ENCODE results near the gene PCDHGA3.
A peak's percentile ranks its signal among the peaks of the same experiment; 100 is the strongest.
"Not testable (repeated sequence)": the region's sequence is repeated elsewhere in the genome, so short reads cannot be mapped to it uniquely, and the experiment has no call there.

The PCDHGA3 gene

GRCh38 chr5:141384471-141385267 lies 41.0 kb downstream of the PCDHGA3 start:
- H3K4me3 ChIP-seq (ENCODE audit: low read depth, low read length): no peak overlapping the region
- H3K36me3 ChIP-seq (ENCODE audit: control insufficient read depth, insufficient read depth, low read length): peaks cover 6% of the 10 kb centered on the region; the same call in 1 of the 2 replicates
- H3K9ac ChIP-seq (ENCODE audit: low read length): no peak overlapping the region
- no peak overlapping the region for H3K27ac ChIP-seq (ENCODE audit: low read depth, low read length)
- no peaks in the 10 kb centered on the region for H3K4me1 ChIP-seq (ENCODE audit: control insufficient read depth, insufficient read depth, low read length)
- H3K9me3 ChIP-seq (ENCODE audit: control insufficient read depth, insufficient read depth, low read depth, low read length): peaks cover 48% of the 10 kb centered on the region
- peaks cover 19% of the 10 kb centered on the region for H3K27me3 ChIP-seq (ENCODE audit: control insufficient read depth, insufficient read depth, low read length)

GRCh38 chr5:141387557-141388311 lies 44.1 kb downstream of the PCDHGA3 start, which contains the start of gene PCDHGB4:
Gene PCDHGB4, plus strand, starts transcription at chr5:141387698. Its CDS starts 187 bp downstream, at chr5:141387885.
- H3K4me1 ChIP-seq (ENCODE audit: control insufficient read depth, insufficient read depth, low read length): not testable (repeated sequence)
- Histone ChIP-seq H3K9ac (ENCODE audit: low read length) (peak within 1 kb of the TSS; percentile 49), H3K9me3 (ENCODE audit: control insufficient read depth, insufficient read depth, low read depth, low read length) (peaks cover 70% of the 10 kb centered on the region)

GRCh38 chr5:141388661-141389060 lies 45.0 kb downstream of the PCDHGA3 start:
- Histone ChIP-seq H3K36me3 (ENCODE audit: control insufficient read depth, insufficient read depth, low read length) (peaks cover 31% of the 10 kb centered on the region), H3K27me3 (ENCODE audit: control insufficient read depth, insufficient read depth, low read length) (peaks cover 12% of the 10 kb centered on the region), H3K4me3 (ENCODE audit: low read depth, low read length) (peak overlapping the region; percentile 35), H3K4me1 (ENCODE audit: control insufficient read depth, insufficient read depth, low read length) (no peaks in the 10 kb centered on the region), H3K27ac (ENCODE audit: low read depth, low read length) (no peak overlapping the region), H3K9me3 (ENCODE audit: control insufficient read depth, insufficient read depth, low read depth, low read length) (peaks cover 72% of the 10 kb centered on the region), H3K9ac (ENCODE audit: low read length) (no peak overlapping the region)

More at GRCh38 chr5:141387557-141388311, 44.1 kb downstream of the PCDHGA3 start, which contains the start of gene PCDHGB4:
- not testable (repeated sequence) for H3K27ac ChIP-seq (ENCODE audit: low read depth, low read length)
- Histone ChIP-seq H3K36me3 (ENCODE audit: control insufficient read depth, insufficient read depth, low read length) (peaks cover 22% of the 10 kb centered on the region), H3K27me3 (ENCODE audit: control insufficient read depth, insufficient read depth, low read length) (peaks cover 19% of the 10 kb centered on the region), H3K4me3 (ENCODE audit: low read depth, low read length) (peak within 1 kb of the TSS; percentile 57)

GRCh38 chr5:141389153-141390042 lies 45.8 kb downstream of the PCDHGA3 start:
- peaks cover 36% of the 10 kb centered on the region for H3K36me3 ChIP-seq (ENCODE audit: control insufficient read depth, insufficient read depth, low read length)
- peaks cover 72% of the 10 kb centered on the region for H3K9me3 ChIP-seq (ENCODE audit: control insufficient read depth, insufficient read depth, low read depth, low read length)

GRCh38 chr5:141392429-141393198 lies 49.0 kb downstream of the PCDHGA3 start, which contains the start of gene PCDHGA8:
Gene PCDHGA8, plus strand, starts transcription at chr5:141392633. Its CDS starts 181 bp downstream, at chr5:141392814.
- Histone ChIP-seq H3K4me3 (ENCODE audit: low read depth, low read length) (no peak within 1 kb of the TSS), H3K9me3 (ENCODE audit: control insufficient read depth, insufficient read depth, low read depth, low read length) (peaks cover 77% of the 10 kb centered on the region)

More at GRCh38 chr5:141389153-141390042, 45.8 kb downstream of the PCDHGA3 start:
- Histone ChIP-seq H3K27me3 (ENCODE audit: control insufficient read depth, insufficient read depth, low read length) (peaks cover 7% of the 10 kb centered on the region; the same call in 1 of the 2 replicates), H3K4me1 (ENCODE audit: control insufficient read depth, insufficient read depth, low read length) (no peaks in the 10 kb centered on the region), H3K27ac (ENCODE audit: low read depth, low read length) (no peak overlapping the region), H3K4me3 (ENCODE audit: low read depth, low read length) (0 out of 2 replicates have a peak overlapping the region, but pooled peaks have one; percentile 11), H3K9ac (ENCODE audit: low read length) (no peak overlapping the region)

GRCh38 chr5:141393267-141393666 lies 49.6 kb downstream of the PCDHGA3 start:
- no peak overlapping the region for H3K27ac ChIP-seq (ENCODE audit: low read depth, low read length)
- no peaks in the 10 kb centered on the region for H3K4me1 ChIP-seq (ENCODE audit: control insufficient read depth, insufficient read depth, low read length)
- peaks cover 4% of the 10 kb centered on the region; the same call in 1 of the 2 replicates for H3K27me3 ChIP-seq (ENCODE audit: control insufficient read depth, insufficient read depth, low read length)
- no peak overlapping the region for H3K9ac ChIP-seq (ENCODE audit: low read length)
- H3K4me3 ChIP-seq (ENCODE audit: low read depth, low read length): no peak overlapping the region
- peaks cover 78% of the 10 kb centered on the region for H3K9me3 ChIP-seq (ENCODE audit: control insufficient read depth, insufficient read depth, low read depth, low read length)
- peaks cover 35% of the 10 kb centered on the region for H3K36me3 ChIP-seq (ENCODE audit: control insufficient read depth, insufficient read depth, low read length)

More at GRCh38 chr5:141392429-141393198, 49.0 kb downstream of the PCDHGA3 start, which contains the start of gene PCDHGA8:
- Histone ChIP-seq H3K9ac (ENCODE audit: low read length) (no peak within 1 kb of the TSS), H3K27me3 (ENCODE audit: control insufficient read depth, insufficient read depth, low read length) (peaks cover 7% of the 10 kb centered on the region; the same call in 1 of the 2 replicates), H3K36me3 (ENCODE audit: control insufficient read depth, insufficient read depth, low read length) (peaks cover 36% of the 10 kb centered on the region), H3K27ac (ENCODE audit: low read depth, low read length) (no peak within 1 kb of the TSS), H3K4me1 (ENCODE audit: control insufficient read depth, insufficient read depth, low read length) (no peaks in the 10 kb centered on the region)

- H3K4me3 ChIP-seq (ENCODE audit: low read depth, low read length); H3K4me1 ChIP-seq (ENCODE audit: control insufficient read depth, insufficient read depth, low read length); H3K27me3 ChIP-seq (ENCODE audit: control insufficient read depth, insufficient read depth, low read length); H3K27ac ChIP-seq (ENCODE audit: low read depth, low read length); H3K9ac ChIP-seq (ENCODE audit: low read length): not testable (repeated sequence)
- peaks cover 78% of the 10 kb centered on the region for H3K9me3 ChIP-seq (ENCODE audit: control insufficient read depth, insufficient read depth, low read depth, low read length)
- H3K36me3 ChIP-seq (ENCODE audit: control insufficient read depth, insufficient read depth, low read length): peaks cover 33% of the 10 kb centered on the region
These were observed 51.0 kb downstream of the PCDHGA3 start for GRCh38 chr5:141394401-141395187.

All from HUES6 (cell line).